Measurements from ENCODE around the gene CADPS. TPM values are rescaled to one million over a fixed set of nuclear protein-coding genes. Genes with fewer than 3 reads are reported as not detected.

Gene CADPS
- total RNA-seq, 2 experiments from 2014 or later = 61.3 to 68.6 TPM

GRCh38 chr3:62723166-62723913, 151.9 kb downstream of the CADPS start:
- H3K4me2 ChIP-seq (ENCODE audit: low read length) = peak overlapping the region; percentile 91
- intact Hi-C loops (cut with micrococcal nuclease; ENCODE audit: unreplicated experiment) = loop anchor here (1.0 to 2.0 kb wide), 5 partner anchors 31 to 150 kb away; no protein-coding TSS in a partner anchor
- peak overlapping the region; percentile 85 for H3K27ac ChIP-seq (ENCODE audit: low read depth, low read length, poor library complexity, severe bottlenecking)

DNA sequence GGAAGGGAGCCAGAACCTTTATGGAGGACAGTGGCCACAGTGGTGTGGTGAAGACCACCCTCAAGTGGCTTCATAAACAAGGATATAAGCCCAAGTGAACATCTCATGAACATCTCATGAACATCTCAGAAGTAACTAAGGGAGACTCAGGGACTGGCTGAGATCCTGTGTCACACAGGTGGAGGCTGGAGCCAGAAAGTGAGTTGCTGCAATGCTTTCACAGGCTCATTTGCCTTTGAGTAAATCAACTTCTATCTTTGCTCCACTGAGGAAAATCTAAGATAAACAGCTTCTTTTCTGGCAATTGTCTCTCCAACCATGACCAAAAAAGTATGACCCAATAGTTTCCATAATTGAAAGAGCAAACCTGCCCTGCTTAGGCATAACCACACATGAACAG, 152.9 kb downstream of the CADPS start:
- CTCF ChIA-PET (ENCODE audit: unreplicated experiment) = no interaction called here
- Histone ChIP-seq H3K9me3 (ENCODE audit: low read length) (no peaks in the 10 kb centered on the region), H4K20me1 (ENCODE audit: insufficient read depth, low read length) (no peaks in the 10 kb centered on the region), H3K4me3 (ENCODE audit: low read depth, low read length, poor library complexity, severe bottlenecking) (peak overlapping the region; percentile 58), H3K27ac (ENCODE audit: low read depth, low read length, poor library complexity, severe bottlenecking) (peak overlapping the region; percentile 85), H3K9me2 (ENCODE audit: insufficient read depth, low read length) (no peaks in the 10 kb centered on the region), H3K4me1 (ENCODE audit: insufficient read depth, low read length, poor library complexity, severe bottlenecking) (peaks cover 63% of the 10 kb centered on the region), H3K36me3 (ENCODE audit: insufficient read depth, low read length) (no peaks in the 10 kb centered on the region; the same call in 1 of the 2 replicates), H3K79me2 (ENCODE audit: insufficient read depth, low read depth, low read length) (no peaks in the 10 kb centered on the region), H2AFZ (ENCODE audit: low read length) (peak overlapping the region; percentile 88; the same call in 1 of the 2 replicates), H3K4me2 (ENCODE audit: low read length) (peak overlapping the region; percentile 91)
- no TSS peak for BruUV-seq (replicated peaks)
- POLR2A ChIA-PET = interaction anchor here (0.9 to 8.2 kb wide), 19 partner anchors 10 to 148 kb away, joined by 3 to 117 read pairs (median 7); no protein-coding TSS in a partner anchor
- intact Hi-C loops (cut with micrococcal nuclease; ENCODE audit: unreplicated experiment) = loop anchor here (2.0 kb wide), 3 partner anchors 32 to 96 kb away; no protein-coding TSS in a partner anchor
- no peak for TF ChIP-seq CTCF (conservative IDR thresholded peaks at IDR 0.05; ENCODE audit: low read length)
- no peak for TF ChIP-seq EZH2phosphoT487 (IDR thresholded peaks at IDR 0.05; ENCODE audit: borderline replicate concordance, low read depth, low read length)
- peak; percentile 65 for DNase-seq (ENCODE audit: low spot score)

More at GRCh38 chr3:62723166-62723913, 151.9 kb downstream of the CADPS start:
- no peaks in the 10 kb centered on the region for H3K79me2 ChIP-seq (ENCODE audit: insufficient read depth, low read depth, low read length)
- peak; percentile 82 for DNase-seq (ENCODE audit: low spot score)
- no peaks in the 10 kb centered on the region for H4K20me1 ChIP-seq (ENCODE audit: insufficient read depth, low read length)
- peak overlapping the region; percentile 58 for H3K4me3 ChIP-seq (ENCODE audit: low read depth, low read length, poor library complexity, severe bottlenecking)
- no peak for TF ChIP-seq EZH2phosphoT487 (IDR thresholded peaks at IDR 0.05; ENCODE audit: borderline replicate concordance, low read depth, low read length)
- no peak for TF ChIP-seq CTCF (conservative IDR thresholded peaks at IDR 0.05; ENCODE audit: low read length)
- POLR2A ChIA-PET = interaction anchor here (0.5 to 8.2 kb wide), 31 partner anchors 11 to 184 kb away, joined by 3 to 117 read pairs (median 5); no protein-coding TSS in a partner anchor
- H3K9me3 ChIP-seq (ENCODE audit: low read length) = no peaks in the 10 kb centered on the region
- peak overlapping the region; percentile 88 for H2AFZ ChIP-seq (ENCODE audit: low read length)
- BruUV-seq (replicated peaks) = no TSS peak
- H3K36me3 ChIP-seq (ENCODE audit: insufficient read depth, low read length) = no peaks in the 10 kb centered on the region; the same call in 1 of the 2 replicates
- CTCF ChIA-PET (ENCODE audit: unreplicated experiment) = interaction anchor here (0.6 to 1.5 kb wide), 11 partner anchors 12 to 101 kb away, joined by 3 to 7 read pairs (median 3); no protein-coding TSS in a partner anchor
- no peaks in the 10 kb centered on the region for H3K9me2 ChIP-seq (ENCODE audit: insufficient read depth, low read length)
- H3K4me1 ChIP-seq (ENCODE audit: insufficient read depth, low read length, poor library complexity, severe bottlenecking) = peaks cover 73% of the 10 kb centered on the region

Data from OCI-LY7 (cell line).